Upper lobe of right lung (tissue), 1 donor: ENCODE data around the gene FARP1. TPM values are rescaled to one million over a fixed set of nuclear protein-coding genes. Genes with fewer than 3 reads are reported as not detected.

Experiments used
- ATAC-seq: fragments of 200-7000 bp; cut with Tn5 transposase; one replicate; pipeline ENCODE4 v1.9.1; 2020; ENCODE audit warnings: mild to moderate bottlenecking, moderate library complexity
- DNase-seq: peaks from one replicate; pipeline ENCODE4 v3.0.0-alpha.2; 2020
- H3K27ac ChIP-seq: fragments of 200-600 bp; one replicate; pipeline ENCODE4 v1.8.0; 2022
- H3K27me3 ChIP-seq: fragments of 200-600 bp; one replicate; pipeline ENCODE4 v1.8.0; 2022; ENCODE audit warnings: mild to moderate bottlenecking
- H3K36me3 ChIP-seq: fragments of 200-600 bp; one replicate; pipeline ENCODE4 v1.8.0; 2022
- H3K4me1 ChIP-seq: fragments of 200-600 bp; one replicate; pipeline ENCODE4 v1.8.0; 2022
- H3K4me3 ChIP-seq: fragments of 200-600 bp; one replicate; pipeline ENCODE4 v1.8.0; 2022; ENCODE audit warnings: mild to moderate bottlenecking
- H3K9me3 ChIP-seq: fragments of 200-600 bp; one replicate; pipeline ENCODE4 v1.8.0; 2022
- CTCF ChIP-seq: fragments of 200-600 bp; IDR thresholded peaks from one replicate; pipeline ENCODE4 v1.8.0; 2022; ENCODE audit warnings: antibody characterized with exemption
- intact Hi-C: fragments of 100-400 bp; cut with DNase I; formaldehyde crosslinking; loops from one replicate; pipeline ENCODE4 v1.11.0; 2022
- total RNA-seq: library from RNA; stranded (reverse); fragmentation: NEBNext Ultra II Directional; extraction: Animal tissue kit (Norgen Biotek cat#: 25700); gene quantifications from one replicate; pipeline ENCODE4 v1.2.1, GENCODE V29; 2021
- donor health status: DM: no; HTN: yes; CAD: no; lungs with severe emphysema.

FARP1 gene
- total RNA-seq, 1 donor from 2014 or later: 95.9 TPM

- no peaks in the 10 kb centered on the region for H3K4me1 ChIP-seq
- no peak overlapping the region for H3K27ac ChIP-seq
- intact Hi-C loops: no loop called here
- TF ChIP-seq CTCF: no peak
- DNase-seq: no peak
- H3K27me3 ChIP-seq: no peaks in the 10 kb centered on the region
- H3K36me3 ChIP-seq: peaks cover 52% of the 10 kb centered on the region
- no peak overlapping the region for H3K4me3 ChIP-seq
- ATAC-seq: no peak
- no peaks in the 10 kb centered on the region for H3K9me3 ChIP-seq
Observed at GRCh38 chr13:98439126-98439828, 296.4 kb downstream of the FARP1 start.

- Histone ChIP-seq H3K36me3 (peaks cover 52% of the 10 kb centered on the region), H3K4me1 (no peaks in the 10 kb centered on the region), H3K27ac (no peak overlapping the region), H3K9me3 (no peaks in the 10 kb centered on the region), H3K4me3 (no peak overlapping the region), H3K27me3 (no peaks in the 10 kb centered on the region)
- DNase-seq: no peak
- intact Hi-C loops: loop anchor here (5.0 kb wide), 1 partner anchor 212 kb away; no protein-coding TSS in a partner anchor
- ATAC-seq: no peak
- TF ChIP-seq CTCF: no peak
Observed at GRCh38 chr13:98439896-98440295, 297.0 kb downstream of the FARP1 start.

- no peak for TF ChIP-seq CTCF
- Histone ChIP-seq H3K27me3 (no peaks in the 10 kb centered on the region), H3K36me3 (peaks cover 47% of the 10 kb centered on the region), H3K27ac (no peak overlapping the region), H3K9me3 (no peaks in the 10 kb centered on the region), H3K4me3 (no peak overlapping the region), H3K4me1 (peaks cover 5% of the 10 kb centered on the region)
- DNase-seq: no peak
- no peak for ATAC-seq
- intact Hi-C loops: loop anchor here (5.0 kb wide), 1 partner anchor 212 kb away; no protein-coding TSS in a partner anchor
Observed at GRCh38 chr13:98440390-98441055, 297.6 kb downstream of the FARP1 start.

- Histone ChIP-seq H3K9me3 (no peaks in the 10 kb centered on the region), H3K36me3 (peaks cover 41% of the 10 kb centered on the region), H3K27ac (no peak overlapping the region), H3K4me3 (no peak overlapping the region), H3K4me1 (peaks cover 5% of the 10 kb centered on the region), H3K27me3 (no peaks in the 10 kb centered on the region)
- ATAC-seq (no peak), DNase-seq (no peak)
- TF ChIP-seq CTCF: no peak
- intact Hi-C loops: loop anchor here (5.0 kb wide), 1 partner anchor 211 kb away; no protein-coding TSS in a partner anchor
Observed at GRCh38 chr13:98441056-98441676, 298.3 kb downstream of the FARP1 start.

GRCh38 chr13:98442391-98443230 is 299.7 kb downstream of the FARP1 start:
- Histone ChIP-seq H3K27ac (no peak overlapping the region), H3K4me1 (peaks cover 5% of the 10 kb centered on the region), H3K27me3 (no peaks in the 10 kb centered on the region), H3K9me3 (no peaks in the 10 kb centered on the region), H3K4me3 (no peak overlapping the region), H3K36me3 (peaks cover 40% of the 10 kb centered on the region)
- intact Hi-C loops: loop anchor here (5.0 kb wide), 1 partner anchor 210 kb away; no protein-coding TSS in a partner anchor
- DNase-seq: no peak
- TF ChIP-seq CTCF: no peak
- ATAC-seq: no peak
